GM03348 (cell line): ENCODE data around the gene PCDHA3.
"Not testable (repeated sequence)": the region's sequence is repeated elsewhere in the genome, so short reads cannot be mapped to it uniquely, and the experiment has no call there.

Experiments
- DNase-seq: peaks from one replicate; pipeline ENCODE4 v3.0.0; 2012; ENCODE audit warnings: low spot score

The PCDHA3 gene

DNA sequence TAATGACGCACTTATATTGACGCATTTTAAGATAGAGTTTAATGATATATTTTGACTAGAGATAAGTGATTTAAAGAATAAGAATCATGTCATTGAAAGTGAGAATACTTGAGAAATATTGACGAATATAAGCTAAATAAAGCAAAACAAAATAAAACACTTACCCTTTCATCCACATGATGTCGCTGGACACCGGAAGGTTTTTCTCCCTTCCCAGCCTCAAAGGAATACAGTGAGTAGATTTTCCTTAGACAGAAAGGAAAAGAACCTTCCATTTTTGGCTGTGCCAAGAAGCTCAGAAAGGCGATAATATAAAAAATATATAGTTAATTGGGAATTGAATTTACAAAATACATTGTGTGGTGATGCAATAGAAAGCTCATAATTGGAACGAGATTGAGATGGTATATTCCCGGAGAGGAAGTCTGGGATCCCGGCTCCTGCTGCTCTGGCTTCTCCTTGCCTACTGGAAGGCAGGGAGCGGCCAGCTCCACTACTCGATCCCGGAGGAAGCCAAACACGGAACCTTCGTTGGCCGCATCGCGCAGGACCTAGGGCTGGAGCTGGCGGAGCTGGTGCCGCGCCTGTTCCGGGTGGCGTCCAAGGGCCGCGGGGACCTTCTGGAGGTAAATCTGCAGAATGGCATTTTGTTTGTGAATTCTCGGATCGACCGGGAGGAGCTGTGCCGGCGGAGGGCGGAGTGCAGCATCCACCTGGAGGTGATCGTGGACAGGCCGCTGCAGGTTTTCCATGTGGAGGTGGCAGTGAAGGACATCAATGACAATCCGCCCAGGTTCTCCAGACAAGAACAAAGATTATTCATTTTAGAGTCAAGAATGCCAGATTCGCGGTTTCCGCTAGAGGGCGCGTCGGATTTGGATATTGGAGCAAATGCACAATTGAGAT, 20.8 kb downstream of the PCDHA3 start, which contains the start of gene PCDHA5:
Gene PCDHA5 (plus strand): TSS at position 239 of the 906 bp plus-strand sequence.
- DNase-seq, result no peak

DNA sequence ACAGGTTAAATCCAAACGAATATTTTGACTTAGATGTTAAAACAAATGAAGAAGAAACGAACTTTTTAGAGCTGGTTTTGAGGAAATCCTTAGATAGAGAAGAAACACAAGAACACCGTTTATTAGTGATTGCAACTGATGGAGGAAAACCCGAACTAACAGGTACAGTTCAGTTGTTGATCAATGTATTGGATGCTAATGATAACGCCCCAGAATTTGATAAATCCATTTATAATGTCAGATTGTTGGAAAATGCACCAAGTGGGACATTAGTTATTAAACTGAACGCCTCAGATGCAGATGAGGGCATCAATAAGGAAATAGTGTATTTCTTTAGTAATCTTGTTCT, 21.4 kb downstream of the PCDHA3 start:
- no peak for DNase-seq

DNA sequence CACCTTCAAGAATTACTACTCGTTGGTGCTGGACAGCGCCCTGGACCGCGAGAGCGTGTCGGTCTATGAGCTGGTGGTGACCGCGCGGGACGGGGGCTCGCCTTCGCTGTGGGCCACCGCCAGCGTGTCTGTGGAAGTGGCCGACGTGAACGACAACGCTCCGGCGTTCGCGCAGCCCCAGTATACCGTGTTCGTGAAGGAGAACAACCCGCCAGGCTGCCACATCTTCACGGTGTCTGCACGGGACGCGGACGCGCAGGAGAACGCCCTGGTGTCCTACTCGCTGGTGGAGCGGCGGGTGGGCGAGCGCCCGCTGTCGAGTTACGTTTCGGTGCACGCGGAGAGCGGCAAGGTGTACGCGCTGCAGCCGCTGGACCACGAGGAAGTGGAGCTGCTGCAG, 22.1 kb downstream of the PCDHA3 start:
- not testable (repeated sequence) for DNase-seq

DNA sequence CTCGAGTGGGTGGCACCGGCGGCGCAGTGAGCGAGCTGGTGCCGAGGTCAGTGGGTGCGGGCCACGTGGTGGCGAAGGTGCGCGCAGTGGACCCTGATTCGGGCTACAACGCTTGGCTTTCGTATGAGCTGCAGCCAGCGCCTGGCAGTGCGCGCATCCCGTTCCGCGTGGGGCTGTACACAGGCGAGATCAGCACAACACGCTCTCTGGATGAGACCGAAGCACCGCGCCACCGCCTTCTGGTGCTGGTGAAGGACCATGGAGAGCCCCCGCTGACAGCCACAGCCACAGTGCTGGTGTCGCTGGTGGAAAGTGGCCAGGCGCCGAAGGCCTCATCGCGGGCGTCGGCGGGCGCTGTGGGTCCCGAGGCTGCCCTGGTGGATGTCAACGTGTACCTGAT, 22.6 kb downstream of the PCDHA3 start:
- no peak for DNase-seq

DNA sequence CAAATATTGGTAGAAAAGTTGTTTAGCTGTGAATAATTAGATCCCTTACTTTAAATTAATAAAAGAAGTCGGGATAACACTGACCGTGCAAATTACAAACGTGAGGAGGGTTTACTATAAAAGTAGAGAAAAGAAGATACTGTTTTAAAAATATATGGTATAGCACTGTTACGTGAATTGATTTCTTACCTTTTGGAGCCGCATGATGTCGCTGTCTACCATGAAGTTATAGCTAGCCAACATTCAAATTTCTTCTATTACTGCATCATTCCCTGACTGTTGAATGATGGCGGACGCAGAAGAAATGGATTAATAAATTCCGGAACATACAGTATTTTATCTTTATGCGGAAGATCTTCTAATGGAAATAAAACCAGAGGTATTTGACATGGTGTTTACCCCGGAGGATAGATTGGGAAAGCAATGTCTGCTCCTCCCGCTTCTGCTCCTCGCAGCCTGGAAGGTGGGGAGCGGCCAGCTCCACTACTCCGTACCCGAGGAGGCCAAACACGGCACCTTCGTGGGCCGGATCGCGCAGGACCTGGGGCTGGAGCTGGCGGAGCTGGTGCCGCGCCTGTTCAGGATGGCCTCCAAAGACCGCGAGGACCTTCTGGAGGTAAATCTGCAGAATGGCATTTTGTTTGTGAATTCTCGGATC, 27.0 kb downstream of the PCDHA3 start, which contains the start of gene PCDHA6:
Gene PCDHA6 (plus strand): TSS at position 257 of the 658 bp plus-strand sequence. CDS start 132 bp downstream, at position 389.
- DNase-seq, result no peak

DNA sequence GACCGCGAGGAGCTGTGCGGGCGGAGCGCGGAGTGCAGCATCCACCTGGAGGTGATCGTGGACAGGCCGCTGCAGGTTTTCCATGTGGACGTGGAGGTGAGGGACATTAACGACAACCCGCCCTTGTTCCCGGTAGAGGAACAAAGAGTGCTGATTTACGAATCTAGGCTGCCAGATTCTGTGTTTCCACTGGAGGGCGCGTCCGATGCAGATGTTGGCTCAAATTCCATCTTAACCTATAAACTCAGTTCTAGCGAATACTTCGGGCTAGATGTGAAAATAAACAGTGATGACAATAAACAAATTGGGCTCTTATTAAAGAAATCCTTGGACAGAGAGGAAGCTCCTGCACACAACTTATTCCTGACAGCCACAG, 27.5 kb downstream of the PCDHA3 start:
- peak; percentile 24 for DNase-seq

DNA sequence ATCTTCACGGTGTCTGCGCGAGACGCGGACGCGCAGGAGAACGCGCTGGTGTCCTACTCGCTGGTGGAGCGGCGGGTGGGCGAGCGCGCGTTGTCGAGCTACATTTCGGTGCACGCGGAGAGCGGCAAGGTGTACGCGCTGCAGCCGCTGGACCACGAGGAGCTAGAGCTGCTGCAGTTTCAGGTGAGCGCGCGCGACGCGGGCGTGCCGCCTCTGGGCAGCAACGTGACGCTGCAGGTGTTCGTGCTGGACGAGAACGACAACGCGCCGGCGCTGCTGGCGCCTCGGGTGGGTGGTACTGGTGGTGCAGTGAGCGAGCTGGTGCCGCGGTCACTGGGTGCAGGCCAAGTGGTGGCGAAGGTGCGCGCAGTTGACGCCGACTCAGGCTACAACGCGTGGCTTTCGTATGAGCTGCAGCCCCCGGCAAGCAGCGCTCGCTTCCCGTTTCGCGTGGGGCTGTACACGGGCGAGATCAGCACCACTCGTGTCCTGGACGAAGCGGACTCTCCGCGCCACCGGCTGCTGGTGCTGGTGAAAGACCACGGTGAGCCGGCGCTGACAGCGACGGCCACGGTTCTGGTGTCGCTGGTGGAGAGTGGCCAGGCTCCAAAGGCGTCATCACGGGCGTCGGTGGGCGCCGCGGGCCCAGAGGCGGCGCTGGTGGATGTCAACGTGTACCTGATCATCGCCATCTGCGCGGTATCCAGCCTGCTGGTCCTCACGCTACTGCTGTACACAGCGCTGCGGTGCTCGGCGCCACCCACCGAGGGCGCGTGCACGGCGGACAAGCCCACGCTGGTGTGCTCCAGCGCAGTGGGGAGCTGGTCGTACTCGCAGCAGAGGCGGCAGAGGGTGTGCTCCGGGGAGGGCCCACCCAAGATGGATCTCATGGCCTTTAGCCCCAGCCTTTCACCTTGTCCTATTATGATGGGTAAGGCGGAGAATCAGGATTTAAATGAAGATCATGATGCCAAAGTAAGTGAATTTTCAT, 28.9 kb downstream of the PCDHA3 start:
- DNase-seq, result not testable (repeated sequence)

DNA sequence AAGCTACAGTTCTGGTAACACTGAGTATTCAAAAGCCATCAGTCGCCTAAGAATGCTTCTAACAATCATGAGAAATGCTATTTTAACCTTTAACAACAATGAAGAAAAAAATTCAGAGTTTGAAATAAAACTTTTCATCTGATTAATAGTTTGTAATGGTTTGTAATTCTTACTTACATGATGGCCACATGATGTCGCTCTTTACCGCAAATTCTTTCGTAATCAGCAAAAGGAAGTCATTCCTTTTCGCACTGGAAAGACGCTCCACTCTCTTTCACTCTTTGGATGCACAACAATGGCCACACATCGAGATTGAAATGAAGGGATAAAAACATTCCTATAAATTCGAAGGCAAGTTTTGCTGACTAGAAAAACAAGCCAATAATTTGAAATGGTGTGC, 33.1 kb downstream of the PCDHA3 start, which contains the start of gene PCDHA7:
Gene PCDHA7 (plus strand): TSS at position 277 of the 400 bp plus-strand sequence. CDS start 115 bp downstream, at position 392.
- no peak for DNase-seq

DNA sequence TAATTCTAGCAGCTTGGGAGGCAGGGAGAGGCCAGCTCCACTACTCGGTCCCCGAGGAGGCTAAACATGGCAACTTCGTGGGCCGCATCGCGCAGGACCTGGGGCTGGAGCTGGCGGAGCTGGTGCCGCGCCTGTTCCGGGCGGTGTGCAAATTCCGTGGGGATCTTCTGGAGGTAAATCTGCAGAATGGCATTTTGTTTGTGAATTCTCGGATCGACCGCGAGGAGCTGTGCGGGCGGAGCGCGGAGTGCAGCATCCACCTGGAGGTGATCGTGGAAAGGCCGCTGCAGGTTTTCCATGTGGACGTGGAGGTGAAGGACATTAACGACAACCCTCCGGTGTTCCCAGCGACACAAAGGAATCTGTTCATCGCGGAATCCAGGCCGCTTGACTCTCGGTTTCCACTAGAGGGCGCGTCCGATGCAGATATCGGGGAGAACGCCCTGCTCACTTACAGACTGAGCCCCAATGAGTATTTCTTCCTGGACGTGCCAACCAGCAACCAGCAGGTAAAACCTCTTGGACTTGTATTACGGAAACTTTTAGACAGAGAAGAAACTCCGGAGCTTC, 33.7 kb downstream of the PCDHA3 start:
- DNase-seq, result not testable (repeated sequence)

DNA sequence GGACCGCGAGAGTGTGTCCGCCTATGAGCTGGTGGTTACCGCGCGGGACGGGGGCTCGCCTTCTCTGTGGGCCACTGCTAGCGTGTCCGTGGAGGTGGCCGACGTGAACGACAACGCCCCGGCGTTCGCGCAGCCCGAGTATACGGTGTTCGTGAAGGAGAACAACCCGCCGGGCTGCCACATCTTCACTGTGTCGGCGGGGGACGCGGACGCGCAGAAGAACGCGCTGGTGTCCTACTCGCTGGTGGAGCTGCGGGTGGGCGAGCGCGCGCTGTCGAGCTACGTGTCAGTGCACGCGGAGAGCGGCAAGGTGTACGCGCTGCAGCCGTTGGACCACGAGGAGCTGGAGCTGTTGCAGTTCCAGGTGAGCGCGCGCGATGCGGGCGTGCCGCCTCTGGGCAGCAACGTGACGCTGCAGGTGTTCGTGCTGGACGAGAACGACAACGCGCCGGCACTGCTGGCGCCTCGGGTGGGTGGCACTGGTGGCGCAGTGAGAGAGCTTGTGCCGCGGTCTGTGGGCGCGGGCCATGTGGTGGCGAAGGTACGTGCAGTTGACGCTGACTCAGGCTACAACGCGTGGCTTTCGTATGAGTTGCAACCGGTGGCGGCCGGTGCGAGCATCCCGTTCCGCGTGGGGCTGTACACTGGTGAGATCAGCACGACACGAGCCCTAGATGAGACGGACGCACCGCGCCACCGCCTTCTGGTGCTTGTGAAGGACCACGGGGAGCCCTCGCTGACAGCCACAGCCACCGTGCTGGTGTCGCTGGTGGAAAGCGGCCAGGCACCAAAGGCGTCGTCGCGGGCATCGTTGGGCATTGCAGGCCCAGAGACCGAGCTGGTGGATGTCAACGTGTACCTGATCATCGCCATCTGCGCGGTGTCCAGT, 35.0 kb downstream of the PCDHA3 start:
- DNase-seq, result no peak

DNA sequence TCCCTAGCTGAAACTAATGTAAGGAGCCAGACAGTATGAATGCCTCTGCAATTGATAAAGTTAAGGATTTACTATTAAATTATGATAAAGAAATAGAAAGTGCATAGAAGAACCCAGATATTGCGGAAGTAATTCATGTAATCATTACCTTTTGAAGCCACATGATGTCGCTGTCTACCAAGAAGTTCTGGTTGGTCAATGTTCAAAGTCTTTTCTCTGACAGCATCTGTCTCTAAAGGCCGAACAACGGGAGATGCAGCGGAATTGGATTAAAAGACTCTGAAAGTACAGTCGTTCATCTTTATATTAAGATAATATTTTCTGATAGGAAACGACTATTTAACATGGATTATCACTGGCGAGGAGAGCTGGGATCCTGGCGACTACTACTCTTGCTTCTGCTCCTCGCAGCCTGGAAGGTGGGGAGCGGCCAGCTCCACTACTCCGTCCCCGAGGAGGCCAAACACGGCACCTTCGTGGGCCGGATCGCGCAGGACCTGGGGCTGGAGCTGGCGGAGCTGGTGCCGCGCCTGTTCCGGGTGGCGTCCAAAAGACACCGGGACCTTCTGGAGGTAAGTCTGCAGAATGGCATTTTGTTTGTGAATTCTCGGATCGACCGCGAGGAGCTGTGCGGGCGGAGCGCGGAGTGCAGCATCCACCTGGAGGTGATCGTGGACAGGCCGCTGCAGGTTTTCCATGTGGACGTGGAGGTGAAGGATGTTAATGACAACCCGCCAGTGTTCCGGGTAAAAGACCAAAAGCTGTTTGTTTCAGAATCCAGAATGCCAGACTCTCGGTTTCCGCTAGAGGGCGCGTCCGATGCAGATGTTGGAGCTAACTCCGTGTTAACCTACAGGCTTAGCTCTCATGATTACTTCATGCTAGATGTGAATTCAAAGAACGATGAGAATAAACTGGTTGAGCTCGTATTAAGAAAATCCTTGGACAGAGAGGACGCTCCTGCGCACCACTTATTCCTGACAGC, 40.4 kb downstream of the PCDHA3 start, which contains the start of gene PCDHA8:
Gene PCDHA8 (plus strand): TSS at position 210 of the 985 bp plus-strand sequence. CDS start 135 bp downstream, at position 345.
- DNase-seq, result no peak

DNA sequence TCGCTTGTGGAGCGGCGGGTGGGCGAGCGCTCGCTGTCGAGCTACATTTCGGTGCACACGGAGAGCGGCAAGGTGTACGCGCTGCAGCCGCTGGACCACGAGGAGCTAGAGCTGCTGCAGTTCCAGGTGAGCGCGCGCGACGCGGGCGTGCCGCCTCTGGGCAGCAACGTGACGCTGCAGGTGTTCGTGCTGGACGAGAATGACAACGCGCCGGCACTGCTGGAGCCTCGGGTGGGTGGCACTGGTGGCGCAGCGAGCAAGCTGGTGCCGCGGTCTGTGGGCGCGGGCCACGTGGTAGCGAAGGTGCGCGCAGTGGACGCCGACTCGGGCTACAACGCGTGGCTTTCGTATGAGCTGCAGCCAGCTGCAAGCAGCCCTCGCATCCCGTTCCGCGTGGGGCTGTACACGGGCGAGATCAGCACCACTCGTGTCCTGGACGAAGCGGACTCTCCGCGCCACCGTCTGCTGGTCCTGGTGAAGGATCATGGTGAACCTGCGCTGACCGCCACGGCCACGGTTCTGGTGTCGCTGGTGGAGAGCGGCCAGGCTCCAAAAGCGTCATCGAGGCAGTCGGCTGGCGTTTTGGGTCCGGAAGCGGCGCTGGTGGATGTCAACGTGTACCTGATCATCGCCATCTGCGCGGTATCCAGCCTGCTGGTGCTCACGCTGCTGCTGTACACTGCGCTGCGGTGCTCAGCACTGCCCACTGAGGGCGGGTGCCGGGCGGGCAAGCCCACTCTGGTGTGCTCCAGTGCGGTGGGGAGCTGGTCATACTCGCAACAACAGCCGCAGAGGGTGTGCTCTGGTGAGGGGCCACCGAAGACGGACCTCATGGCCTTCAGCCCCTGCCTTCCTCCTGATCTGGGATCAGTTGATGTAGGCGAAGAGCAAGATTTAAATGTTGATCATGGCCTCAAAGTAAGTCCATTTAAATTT, 42.2 kb downstream of the PCDHA3 start:
- no peak for DNase-seq

DNA sequence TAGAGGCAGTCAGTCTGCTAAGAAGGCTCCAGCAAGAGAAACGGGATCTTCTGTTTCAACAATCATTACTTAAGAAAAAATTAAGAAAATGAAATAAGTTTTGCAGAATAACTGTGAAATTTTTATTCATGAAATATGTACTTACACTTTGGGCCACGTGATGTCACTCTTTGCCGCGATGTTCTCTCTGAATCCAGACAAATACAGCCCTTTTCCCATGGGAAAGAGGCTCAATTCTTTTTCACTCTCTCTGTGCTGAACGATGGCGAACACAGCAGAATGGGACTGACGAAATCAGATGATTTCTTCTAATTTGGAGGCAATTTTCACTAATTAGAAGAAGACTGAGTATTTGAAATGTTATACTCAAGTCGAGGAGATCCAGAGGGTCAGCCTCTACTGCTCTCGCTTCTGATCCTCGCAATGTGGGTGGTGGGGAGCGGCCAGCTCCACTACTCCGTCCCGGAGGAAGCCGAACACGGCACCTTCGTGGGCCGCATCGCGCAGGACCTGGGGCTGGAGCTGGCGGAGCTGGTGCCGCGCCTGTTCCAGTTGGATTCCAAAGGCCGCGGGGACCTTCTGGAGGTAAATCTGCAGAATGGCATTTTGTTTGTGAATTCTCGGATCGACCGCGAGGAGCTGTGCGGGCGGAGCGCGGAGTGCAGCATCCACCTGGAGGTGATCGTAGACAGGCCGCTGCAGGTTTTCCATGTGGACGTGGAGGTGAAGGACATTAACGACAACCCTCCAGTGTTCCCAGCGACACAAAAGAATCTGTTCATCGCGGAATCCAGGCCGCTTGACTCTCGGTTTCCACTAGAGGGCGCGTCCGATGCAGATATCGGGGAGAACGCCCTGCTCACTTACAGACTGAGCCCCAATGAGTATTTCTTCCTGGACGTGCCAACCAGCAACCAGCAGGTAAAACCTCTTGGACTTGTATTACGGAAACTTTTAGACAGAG, 47.6 kb downstream of the PCDHA3 start, which contains the start of gene PCDHA9:
Gene PCDHA9 (plus strand): TSS at position 244 of the 964 bp plus-strand sequence. CDS start 114 bp downstream, at position 358.
- DNase-seq, result not testable (repeated sequence)

DNA sequence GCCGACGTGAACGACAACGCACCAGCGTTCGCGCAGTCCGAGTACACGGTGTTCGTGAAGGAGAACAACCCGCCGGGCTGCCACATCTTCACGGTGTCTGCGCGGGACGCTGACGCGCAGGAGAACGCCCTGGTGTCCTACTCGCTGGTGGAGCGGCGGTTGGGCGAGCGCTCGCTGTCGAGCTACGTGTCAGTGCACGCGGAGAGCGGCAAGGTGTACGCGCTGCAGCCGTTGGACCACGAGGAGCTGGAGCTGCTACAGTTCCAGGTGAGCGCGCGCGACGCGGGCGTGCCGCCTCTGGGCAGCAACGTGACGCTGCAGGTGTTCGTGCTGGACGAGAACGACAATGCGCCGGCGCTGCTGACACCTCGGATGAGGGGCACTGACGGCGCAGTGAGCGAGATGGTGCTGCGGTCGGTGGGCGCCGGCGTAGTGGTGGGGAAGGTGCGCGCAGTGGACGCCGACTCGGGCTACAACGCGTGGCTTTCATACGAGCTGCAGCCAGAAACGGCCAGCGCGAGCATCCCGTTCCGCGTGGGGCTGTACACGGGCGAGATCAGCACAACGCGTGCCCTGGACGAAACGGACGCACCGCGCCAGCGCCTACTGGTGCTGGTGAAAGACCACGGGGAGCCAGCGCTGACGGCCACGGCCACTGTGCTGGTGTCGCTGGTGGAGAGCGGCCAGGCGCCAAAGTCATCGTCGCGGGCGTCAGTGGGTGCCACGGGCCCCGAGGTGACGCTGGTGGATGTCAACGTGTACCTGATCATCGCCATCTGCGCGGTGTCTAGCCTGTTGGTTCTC, 49.2 kb downstream of the PCDHA3 start:
- DNase-seq, result not testable (repeated sequence)
